ENCODE data around the gene DIDO1. TPM values are rescaled to one million over a fixed set of nuclear protein-coding genes. Genes with fewer than 3 reads are reported as not detected.
A peak's percentile ranks its signal among the peaks of the same experiment; 100 is the strongest.

Gene DIDO1
- total and polyA plus RNA-seq, 2 of the 13 experiments (the other 11 are each of a cell fraction or from before 2014, with no cell fraction given), result 75.0 to 75.1 TPM

- TF ChIP-seq HMGXB4 (CRISPR knock-in tag; IDR thresholded peaks at IDR 0.05; ENCODE audit: borderline replicate concordance in 1 of 2, low read depth in 1 of 2) (no peak), ZNF264 (CRISPR knock-in tag; IDR thresholded peaks at IDR 0.05) (no peak), TCF7 (IDR thresholded peaks at IDR 0.05; ENCODE audit: low read depth) (no peak), POLR2A (IDR thresholded peaks at IDR 0.05; ENCODE audit: insufficient read depth in 1 of 2, low read depth in 2 of 2, low read length in 2 of 2) (0 out of 4 replicates have a peak, but pooled peaks of 1 of the 2 experiments have one; percentile 6), ATF7 (IDR thresholded peaks at IDR 0.05) (peak; percentile 4; the same call in 1 of the 2 replicates), ATF7 (CRISPR knock-in tag; IDR thresholded peaks at IDR 0.05) (no peak), MIXL1 (CRISPR knock-in tag; IDR thresholded peaks at IDR 0.05) (no peak), ZSCAN25 (CRISPR knock-in tag; IDR thresholded peaks at IDR 0.05) (peak; percentile 66; the same call in 1 of the 2 replicates), BORCS8-MEF2B (CRISPR knock-in tag; IDR thresholded peaks at IDR 0.05) (0 out of 2 replicates have a peak, but pooled peaks have one; percentile 30), HOXD1 (CRISPR knock-in tag; IDR thresholded peaks at IDR 0.05) (no peak), ZNF441 (CRISPR knock-in tag; IDR thresholded peaks at IDR 0.05; ENCODE audit: borderline replicate concordance) (no peak), CC2D1A (CRISPR knock-in tag; IDR thresholded peaks at IDR 0.05) (0 out of 2 replicates have a peak, but pooled peaks have one; percentile 0), ZNF44 (CRISPR knock-in tag; IDR thresholded peaks at IDR 0.05) (peak; percentile 29; the same call in 1 of the 2 replicates), ZSCAN30 (CRISPR knock-in tag; IDR thresholded peaks at IDR 0.05) (no peak), ZNF558 (CRISPR knock-in tag; IDR thresholded peaks at IDR 0.05; ENCODE audit: borderline replicate concordance) (no peak), SMARCE1 (IDR thresholded peaks at IDR 0.05; ENCODE audit: borderline replicate concordance) (no peak), BATF2 (CRISPR knock-in tag; IDR thresholded peaks at IDR 0.05) (0 out of 2 replicates have a peak, but pooled peaks have one; percentile 14), ZNF3 (CRISPR knock-in tag; IDR thresholded peaks at IDR 0.05) (peak; percentile 32; the same call in 1 of the 2 replicates), ZGPAT (CRISPR knock-in tag; IDR thresholded peaks at IDR 0.05) (no peak), MAZ (IDR thresholded peaks at IDR 0.05; ENCODE audit: borderline replicate concordance, low read depth, low read length) (no peak), MAZ (CRISPR knock-in tag; IDR thresholded peaks at IDR 0.05; ENCODE audit: low read depth) (no peak; the same call in 1 of the 2 replicates), ZIK1 (CRISPR knock-in tag; IDR thresholded peaks at IDR 0.05; ENCODE audit: borderline replicate concordance, low read depth) (no peak), PBX3 (CRISPR knock-in tag; IDR thresholded peaks at IDR 0.05; ENCODE audit: borderline replicate concordance) (no peak), ZNF577 (CRISPR knock-in tag; IDR thresholded peaks at IDR 0.05; ENCODE audit: borderline replicate concordance, low read depth) (no peak)
Observed at GRCh38 chr20:62971211-62971949, 45.1 kb upstream of the DIDO1 start (continued).

All from HepG2 (cell line).